ENCODE data around the gene FMO4.

DNA sequence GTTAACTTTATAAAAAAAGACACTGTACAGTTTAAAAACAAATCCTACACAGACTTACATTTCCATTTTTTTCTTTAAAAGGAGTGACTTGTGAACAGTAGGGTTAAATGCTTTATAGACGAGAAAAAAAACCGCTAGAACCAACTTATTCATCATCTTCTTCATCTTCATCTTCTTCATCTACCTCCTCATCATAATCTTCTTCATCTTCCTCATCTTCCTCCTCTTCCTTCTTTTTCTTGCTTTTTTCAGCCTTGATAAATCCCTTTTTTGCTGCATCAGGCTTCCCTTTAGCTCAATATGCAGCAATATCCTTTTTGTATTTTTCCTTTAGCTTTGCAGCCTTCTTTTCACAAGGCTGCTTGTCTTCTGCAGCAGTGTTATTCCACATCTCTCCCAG, 43.2 kb upstream of the FMO4 start:
- TF ChIP-seq, protein P1, sequence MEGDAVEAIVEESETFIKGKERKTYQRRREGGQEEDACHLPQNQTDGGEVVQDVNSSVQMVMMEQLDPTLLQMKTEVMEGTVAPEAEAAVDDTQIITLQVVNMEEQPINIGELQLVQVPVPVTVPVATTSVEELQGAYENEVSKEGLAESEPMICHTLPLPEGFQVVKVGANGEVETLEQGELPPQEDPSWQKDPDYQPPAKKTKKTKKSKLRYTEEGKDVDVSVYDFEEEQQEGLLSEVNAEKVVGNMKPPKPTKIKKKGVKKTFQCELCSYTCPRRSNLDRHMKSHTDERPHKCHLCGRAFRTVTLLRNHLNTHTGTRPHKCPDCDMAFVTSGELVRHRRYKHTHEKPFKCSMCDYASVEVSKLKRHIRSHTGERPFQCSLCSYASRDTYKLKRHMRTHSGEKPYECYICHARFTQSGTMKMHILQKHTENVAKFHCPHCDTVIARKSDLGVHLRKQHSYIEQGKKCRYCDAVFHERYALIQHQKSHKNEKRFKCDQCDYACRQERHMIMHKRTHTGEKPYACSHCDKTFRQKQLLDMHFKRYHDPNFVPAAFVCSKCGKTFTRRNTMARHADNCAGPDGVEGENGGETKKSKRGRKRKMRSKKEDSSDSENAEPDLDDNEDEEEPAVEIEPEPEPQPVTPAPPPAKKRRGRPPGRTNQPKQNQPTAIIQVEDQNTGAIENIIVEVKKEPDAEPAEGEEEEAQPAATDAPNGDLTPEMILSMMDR (IDR thresholded peaks at IDR 0.05), result no peak
- TF ChIP-seq ZFX (IDR thresholded peaks at IDR 0.05; ENCODE audit: borderline replicate concordance), result no peak
